H54 (cell line): ENCODE data around the gene CHMP1B.

Experiments used
- DNase-seq: peaks from one replicate; pipeline ENCODE4 v3.0.0; 2011; ENCODE audit warnings: low spot score, mixed read lengths; ENCODE audit not compliant: insufficient read length
- FAIRE-seq: peaks from 3 replicates; lab custom pipeline; 2011; peaks lifted over from hg19 to GRCh38; lab: Jason Lieb, UNC
- POLR2A ChIP-seq: IDR thresholded peaks from 2 replicates; pipeline ENCODE4 v1.6.1; 2011; ENCODE audit warnings: low read depth, mild to moderate bottlenecking, low read length

Gene CHMP1B

DNA sequence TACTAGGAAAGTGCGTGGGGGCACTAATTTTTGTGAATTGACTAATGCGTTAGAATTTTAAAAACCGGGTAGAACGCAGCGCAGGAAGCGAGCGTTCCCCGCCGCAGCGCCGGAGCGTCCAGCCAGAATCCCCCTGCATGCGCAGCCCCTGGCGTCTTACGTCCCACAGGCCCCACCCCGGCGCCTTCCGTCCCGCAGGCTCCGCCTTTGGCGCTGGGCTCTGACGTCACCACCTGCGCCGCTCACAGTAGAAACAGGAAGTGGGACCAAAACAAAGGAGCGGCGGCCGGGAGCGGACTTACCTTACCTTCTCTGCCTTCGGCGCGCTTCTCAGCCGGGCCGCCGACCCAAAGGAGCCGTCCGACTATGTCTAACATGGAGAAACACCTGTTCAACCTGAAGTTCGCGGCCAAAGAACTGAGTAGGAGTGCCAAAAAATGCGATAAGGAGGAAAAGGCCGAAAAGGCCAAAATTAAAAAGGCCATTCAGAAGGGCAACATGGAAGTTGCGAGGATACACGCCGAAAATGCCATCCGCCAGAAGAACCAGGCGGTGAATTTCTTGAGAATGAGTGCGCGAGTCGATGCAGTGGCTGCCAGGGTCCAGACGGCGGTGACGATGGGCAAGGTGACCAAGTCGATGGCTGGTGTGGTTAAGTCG is at the start of gene CHMP1B:
Gene CHMP1B, plus strand, starts transcription at position 268 of the 660 bp plus-strand sequence. Its CDS starts 99 bp downstream, at position 367.
- FAIRE-seq (peak; percentile 75), DNase-seq (peak; percentile 78)
- TF ChIP-seq POLR2A, result peak; percentile 91

- no peak for FAIRE-seq
- no peak for TF ChIP-seq POLR2A
- no peak for DNase-seq
Measured at GRCh38 chr18:11801573-11801972, 49.6 kb upstream of the CHMP1B start.

DNA sequence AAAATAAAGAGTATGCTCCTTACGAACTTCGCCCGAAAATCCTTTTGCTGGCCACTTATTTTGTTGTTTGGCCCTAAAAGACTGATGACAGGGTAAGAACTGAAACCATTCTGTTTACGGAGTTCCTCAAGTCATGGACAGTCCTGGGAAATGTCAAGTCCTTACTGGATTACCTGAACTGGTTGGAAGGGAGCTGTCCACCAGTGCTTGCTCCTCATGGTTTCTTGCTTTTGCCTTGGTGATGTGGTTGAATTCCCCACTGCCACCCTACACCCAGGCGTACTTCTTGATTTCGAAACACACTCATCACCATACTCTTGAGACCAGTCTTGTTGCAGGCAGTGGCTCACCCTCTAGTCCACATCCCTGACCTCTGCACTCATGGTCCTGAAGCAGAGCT is 49.1 kb upstream of the CHMP1B start:
- no peak for TF ChIP-seq POLR2A
- DNase-seq (no peak), FAIRE-seq (no peak)

DNA sequence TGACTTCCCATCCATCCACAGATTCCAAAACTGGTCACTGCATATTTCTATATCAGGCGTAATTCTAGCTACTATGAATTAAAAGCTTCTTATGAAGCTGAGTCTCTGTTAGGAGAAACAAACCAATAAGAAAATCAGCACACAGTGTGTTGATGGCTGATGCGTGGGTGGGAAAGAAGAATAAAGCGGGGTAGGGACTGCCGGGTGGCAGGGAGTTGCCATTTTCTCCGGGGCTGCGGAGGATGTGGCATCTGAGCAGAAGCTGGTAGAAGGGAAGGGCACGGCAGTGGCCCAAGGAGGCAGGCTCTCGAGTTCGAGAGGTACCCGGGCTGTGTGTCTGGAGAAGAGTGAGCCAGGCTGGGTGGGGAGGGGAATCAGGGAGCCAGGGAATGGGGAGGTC is 48.6 kb upstream of the CHMP1B start:
- no peak for DNase-seq
- FAIRE-seq, result no peak
- TF ChIP-seq POLR2A, result no peak

GRCh38 chr18:11807233-11807632 is 44.0 kb upstream of the CHMP1B start:
- DNase-seq, result no peak
- FAIRE-seq, result no peak
- TF ChIP-seq POLR2A, result no peak

DNA sequence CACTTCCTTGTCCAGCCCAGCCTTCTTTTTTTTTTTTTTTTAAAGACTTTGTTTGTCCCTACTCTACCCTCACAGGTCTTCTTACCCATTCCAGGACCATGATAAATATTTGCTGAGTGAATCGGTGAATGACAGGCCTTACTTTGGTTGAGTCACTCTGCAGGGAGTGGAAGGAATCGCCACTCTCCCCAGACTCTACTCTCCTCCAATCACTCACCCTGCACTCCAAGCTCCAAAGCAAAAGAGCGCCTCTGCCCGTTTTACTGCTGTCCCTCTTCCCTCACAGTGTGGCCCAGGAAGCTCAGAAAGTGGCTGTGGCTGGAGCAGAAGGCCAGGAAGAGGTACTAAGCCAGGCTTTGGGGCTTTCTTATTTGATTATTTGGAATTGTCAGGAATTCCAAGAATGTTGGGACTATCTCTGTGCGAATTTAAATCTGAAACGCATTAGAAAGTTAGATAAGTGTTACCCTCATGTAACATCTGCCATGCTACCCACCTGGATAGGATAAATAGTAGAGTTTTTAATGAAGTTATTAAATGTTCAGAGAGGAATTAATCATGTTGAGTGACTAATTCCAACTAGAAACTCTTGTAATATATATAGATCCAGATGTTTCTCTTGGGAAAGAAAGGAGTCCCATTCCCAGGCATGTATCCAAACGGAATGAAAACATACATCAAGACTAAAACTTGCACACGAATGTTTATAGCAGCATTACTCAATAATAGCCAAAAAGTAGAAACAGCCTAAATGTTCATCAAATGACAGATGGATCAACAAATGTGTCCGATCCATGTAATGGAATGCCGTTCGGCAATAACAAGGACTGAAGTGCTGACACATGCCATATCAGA is 43.0 kb upstream of the CHMP1B start:
- TF ChIP-seq POLR2A, result no peak
- peak; percentile 45 for FAIRE-seq
- peak; percentile 56 for DNase-seq

DNA sequence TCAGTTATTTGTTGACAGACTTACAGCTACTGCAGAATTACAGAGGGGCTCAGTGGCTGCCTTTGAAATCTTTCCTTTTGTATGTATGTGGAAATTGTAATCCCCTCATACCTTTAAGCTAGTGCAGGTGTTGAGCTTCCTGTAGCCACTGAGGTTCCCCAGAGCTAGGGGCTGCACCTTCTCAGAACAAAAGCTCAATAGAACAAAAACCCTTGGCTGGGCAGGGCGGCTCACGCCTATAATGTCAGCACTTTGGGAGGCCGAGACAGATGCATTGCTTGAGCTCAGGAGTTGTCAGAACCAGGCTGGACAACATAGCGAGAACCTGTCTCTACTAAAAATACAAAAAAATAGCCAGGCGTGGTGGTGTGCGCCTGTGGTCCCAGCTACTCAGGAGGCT is 41.3 kb upstream of the CHMP1B start:
- no peak for TF ChIP-seq POLR2A
- FAIRE-seq, result no peak

GRCh38 chr18:11810379-11810778 is 40.8 kb upstream of the CHMP1B start:
- DNase-seq (no peak), FAIRE-seq (no peak)
- TF ChIP-seq POLR2A, result no peak

More for the DNA sequence above, 41.3 kb upstream of the CHMP1B start:
- no peak for DNase-seq

GRCh38 chr18:11811009-11811408 is 40.2 kb upstream of the CHMP1B start:
- DNase-seq (no peak), FAIRE-seq (no peak)
- TF ChIP-seq POLR2A, result no peak

- FAIRE-seq, result no peak
- no peak for TF ChIP-seq POLR2A
- no peak for DNase-seq
Measured at GRCh38 chr18:11817229-11817628, 34.0 kb upstream of the CHMP1B start.

DNA sequence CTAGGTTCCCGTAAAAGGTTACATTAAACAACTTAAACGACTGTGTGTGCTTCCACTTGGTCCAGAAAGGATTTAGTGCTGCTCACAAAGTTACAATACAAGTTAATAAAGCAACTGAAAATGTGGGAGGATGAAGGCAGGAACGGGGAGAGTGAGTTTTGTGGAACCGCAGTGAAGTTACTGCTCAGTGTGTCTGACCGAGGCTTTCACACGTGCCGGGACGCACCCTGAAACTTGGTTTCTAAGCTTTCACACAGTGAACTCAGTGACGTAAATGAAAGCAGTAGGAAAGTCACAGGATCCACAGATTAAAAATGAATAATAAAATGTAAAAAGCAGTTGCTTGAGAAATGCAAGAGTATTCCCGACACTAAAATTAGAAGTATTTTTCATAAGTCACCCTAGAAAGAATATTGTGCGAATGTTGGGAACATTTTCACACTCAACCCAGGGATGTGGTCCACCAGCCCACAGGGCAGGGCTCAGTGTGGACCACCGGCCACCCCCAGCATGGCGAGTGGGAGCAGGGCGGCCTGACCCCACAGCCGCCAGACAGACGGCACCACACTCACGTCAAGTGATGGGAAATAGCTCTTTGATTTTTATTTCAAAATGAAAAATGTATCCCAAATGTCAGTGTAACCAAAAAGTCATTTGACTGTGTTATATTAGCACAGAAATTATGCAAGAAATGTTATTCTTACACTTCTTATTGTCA is 32.6 kb upstream of the CHMP1B start:
- FAIRE-seq (no peak), DNase-seq (no peak)
- no peak for TF ChIP-seq POLR2A

DNA sequence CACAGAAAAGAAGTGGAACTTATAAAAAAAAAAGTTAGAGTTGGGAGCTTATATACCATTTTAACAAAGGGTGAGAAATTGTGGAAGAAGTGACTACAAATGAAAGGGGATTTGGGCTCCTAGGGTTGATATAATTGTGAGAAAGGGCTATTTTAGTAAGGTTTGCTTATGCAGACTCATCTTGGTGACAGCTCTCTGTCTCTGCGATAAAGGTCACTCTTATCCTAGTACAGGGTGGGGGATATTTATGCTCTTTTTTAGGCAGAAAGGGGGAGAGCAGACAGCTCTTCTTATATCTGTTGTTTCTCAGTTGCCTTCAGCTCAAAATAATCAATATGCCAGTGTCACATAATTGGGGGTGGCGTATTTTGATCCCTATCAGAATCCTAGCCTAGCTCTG is 31.3 kb upstream of the CHMP1B start:
- no peak for FAIRE-seq
- no peak for TF ChIP-seq POLR2A
- no peak for DNase-seq

DNA sequence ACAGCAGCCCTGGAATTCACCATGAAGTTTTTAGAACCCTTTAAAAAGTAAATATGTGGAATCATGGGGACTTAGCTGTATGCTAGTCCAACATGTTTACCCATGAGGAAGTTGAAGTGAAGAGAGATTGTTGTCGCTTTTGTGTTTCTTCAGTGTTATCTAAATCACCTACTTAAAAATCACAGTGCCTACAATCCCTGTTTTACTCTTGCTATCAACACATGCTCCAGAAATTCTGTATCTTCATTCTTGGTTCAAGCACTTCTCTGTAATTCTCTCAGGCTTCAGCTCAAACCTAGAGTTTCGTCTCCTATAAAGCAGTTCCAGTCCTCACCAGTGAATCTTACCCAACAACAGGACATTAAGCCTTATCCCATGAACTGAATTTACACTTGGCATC is 30.5 kb upstream of the CHMP1B start:
- DNase-seq (no peak), FAIRE-seq (no peak)
- TF ChIP-seq POLR2A, result no peak

DNA sequence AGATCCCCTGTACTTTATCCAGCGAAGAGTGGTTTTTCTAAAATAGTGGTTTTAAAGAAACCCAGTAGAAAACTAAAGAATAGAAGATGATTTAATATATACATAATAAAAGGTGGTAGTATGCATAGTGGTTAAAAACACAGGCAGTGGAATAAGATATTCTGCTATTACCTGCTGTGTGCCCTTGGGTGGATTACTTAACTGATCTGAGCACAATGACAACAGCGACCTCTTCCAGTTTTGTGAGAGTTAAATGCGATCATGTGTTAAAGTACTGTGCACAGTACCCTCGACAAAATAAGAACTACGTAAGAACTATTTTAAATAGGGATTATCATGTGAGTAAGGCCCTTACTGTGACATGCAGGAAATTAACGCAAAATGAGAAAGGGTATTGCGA is 30.0 kb upstream of the CHMP1B start:
- no peak for TF ChIP-seq POLR2A
- DNase-seq, result no peak
- FAIRE-seq, result no peak
